ENCODE measurements around the gene KLHDC7A.

Gene KLHDC7A

DNA sequence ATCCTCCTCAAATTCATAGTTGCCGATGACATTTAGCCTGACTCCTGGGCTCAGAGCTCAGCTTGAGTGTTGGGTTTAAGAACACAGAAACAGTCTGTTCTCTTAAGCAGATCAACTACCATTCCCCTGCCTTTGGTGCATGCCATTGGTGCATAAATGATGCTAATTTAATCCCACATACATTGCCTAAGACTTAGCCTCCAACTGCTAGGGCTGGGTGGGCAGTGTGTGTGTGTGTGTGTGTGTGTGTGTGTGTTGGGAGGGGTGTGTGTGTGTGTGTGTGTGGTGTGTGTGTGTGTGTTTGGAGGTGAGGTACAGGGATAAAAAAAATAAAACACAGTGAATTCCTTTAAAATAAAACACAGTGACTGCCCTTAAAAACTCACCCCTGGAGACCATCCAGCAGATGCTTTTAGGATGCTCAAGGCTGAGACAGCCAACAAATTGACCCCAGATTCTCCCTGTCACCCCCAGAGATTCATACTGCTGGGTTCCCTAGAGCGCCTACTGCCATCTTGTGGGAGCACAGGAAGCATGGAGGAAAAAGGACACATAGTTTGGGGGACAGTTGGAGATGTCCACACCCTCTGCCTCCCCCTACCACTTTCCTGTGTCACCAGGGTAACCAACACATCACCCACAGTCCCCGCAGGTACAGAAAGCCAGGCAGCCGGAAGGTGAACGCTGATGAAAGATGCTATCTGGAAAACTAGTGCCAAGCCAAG lies 30.6 kb downstream of the KLHDC7A start:
- TF ChIP-seq ZFX (IDR thresholded peaks at IDR 0.05; ENCODE audit: borderline replicate concordance), result no peak
- TF ChIP-seq, protein P1, sequence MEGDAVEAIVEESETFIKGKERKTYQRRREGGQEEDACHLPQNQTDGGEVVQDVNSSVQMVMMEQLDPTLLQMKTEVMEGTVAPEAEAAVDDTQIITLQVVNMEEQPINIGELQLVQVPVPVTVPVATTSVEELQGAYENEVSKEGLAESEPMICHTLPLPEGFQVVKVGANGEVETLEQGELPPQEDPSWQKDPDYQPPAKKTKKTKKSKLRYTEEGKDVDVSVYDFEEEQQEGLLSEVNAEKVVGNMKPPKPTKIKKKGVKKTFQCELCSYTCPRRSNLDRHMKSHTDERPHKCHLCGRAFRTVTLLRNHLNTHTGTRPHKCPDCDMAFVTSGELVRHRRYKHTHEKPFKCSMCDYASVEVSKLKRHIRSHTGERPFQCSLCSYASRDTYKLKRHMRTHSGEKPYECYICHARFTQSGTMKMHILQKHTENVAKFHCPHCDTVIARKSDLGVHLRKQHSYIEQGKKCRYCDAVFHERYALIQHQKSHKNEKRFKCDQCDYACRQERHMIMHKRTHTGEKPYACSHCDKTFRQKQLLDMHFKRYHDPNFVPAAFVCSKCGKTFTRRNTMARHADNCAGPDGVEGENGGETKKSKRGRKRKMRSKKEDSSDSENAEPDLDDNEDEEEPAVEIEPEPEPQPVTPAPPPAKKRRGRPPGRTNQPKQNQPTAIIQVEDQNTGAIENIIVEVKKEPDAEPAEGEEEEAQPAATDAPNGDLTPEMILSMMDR (IDR thresholded peaks at IDR 0.05), result no peak
- H3K27ac ChIP-seq, result no peak overlapping the region

DNA sequence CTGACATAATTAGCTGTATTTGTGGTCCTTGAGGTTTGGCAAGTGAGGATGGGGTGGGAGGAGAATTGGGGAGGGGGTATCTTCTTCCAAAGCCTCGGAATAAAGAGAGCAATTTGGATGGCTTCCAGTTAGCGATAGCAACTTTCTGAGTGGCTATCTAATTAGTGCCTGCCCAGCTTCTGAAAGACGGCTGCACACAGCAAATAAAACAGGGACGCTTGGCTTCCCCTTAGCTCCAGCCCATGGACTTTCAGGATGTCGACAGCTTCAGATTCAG lies 31.1 kb downstream of the KLHDC7A start:
- TF ChIP-seq, protein P1 (IDR thresholded peaks at IDR 0.05), result no peak
- TF ChIP-seq ZFX (IDR thresholded peaks at IDR 0.05; ENCODE audit: borderline replicate concordance), result no peak
- no peak overlapping the region for H3K27ac ChIP-seq

DNA sequence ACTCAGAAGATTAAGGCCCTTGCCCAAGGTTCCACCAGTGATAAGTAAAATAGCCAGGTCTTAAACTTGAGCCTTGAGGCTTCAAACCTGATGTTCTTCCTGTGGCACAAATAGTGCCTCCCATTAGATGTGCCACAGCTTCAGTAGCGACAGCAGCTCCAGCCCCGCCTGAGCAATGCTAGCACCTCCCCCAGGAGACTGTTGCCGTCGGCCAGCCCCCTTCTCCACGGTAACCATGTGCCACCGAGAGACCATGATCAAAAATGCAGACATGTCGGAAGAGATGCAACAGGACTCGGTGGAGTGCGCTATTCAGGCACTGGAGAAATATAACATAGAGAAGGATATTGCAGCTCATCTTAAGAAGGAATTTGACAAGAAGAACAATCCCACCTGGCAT lies 32.2 kb downstream of the KLHDC7A start:
- TF ChIP-seq, protein P1 (IDR thresholded peaks at IDR 0.05), result no peak
- TF ChIP-seq ZFX (IDR thresholded peaks at IDR 0.05; ENCODE audit: borderline replicate concordance), result no peak
- H3K27ac ChIP-seq, result no peak overlapping the region

DNA sequence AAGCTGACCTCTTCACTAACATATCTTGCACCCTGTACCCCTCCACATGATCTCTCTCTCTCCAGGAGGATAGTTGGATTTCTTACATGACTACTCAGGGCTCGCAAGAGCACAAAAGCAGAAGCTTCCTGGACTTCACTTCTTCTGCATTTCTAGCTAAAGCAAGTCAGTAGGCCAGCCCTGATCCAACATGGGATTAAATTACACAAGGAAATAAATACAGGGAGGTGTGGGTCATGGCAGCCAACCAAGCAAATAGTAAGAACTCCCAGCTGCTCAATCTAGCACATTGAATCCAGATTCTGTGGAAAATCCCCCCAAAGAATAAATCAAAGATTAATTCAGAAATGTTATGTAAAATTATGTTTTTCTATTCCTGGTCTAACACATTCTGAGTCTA lies 33.3 kb downstream of the KLHDC7A start:
- no peak overlapping the region for H3K27ac ChIP-seq
- no peak for TF ChIP-seq ZFX (IDR thresholded peaks at IDR 0.05; ENCODE audit: borderline replicate concordance)
- TF ChIP-seq, protein P1 (IDR thresholded peaks at IDR 0.05), result no peak

DNA sequence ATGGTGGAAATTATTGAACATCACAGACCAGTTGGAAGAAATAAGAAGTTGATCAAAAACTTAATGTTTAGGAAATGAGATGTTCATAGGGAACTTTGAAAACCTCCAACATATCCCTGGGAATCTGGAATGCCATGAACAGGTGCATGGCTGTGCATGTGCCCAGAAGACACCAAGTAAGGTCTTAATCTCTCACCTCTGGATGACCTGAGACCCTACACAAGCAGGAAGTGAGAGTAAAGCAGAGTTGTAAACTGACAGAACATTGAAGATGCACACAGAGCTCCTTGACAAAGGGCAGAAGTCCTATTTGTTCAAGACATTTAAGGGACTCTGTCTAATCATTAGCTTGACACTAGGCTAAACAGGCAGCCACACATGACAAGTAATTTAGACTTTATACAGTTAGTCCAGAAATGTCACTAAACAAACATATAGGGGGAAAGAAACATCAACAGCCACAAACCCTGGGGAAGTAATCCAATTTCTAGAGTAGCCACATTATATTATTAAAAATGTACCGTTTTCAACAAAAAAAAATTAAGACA lies 34.5 kb downstream of the KLHDC7A start:
- TF ChIP-seq, protein P1 (IDR thresholded peaks at IDR 0.05), result no peak
- no peak for TF ChIP-seq ZFX (IDR thresholded peaks at IDR 0.05; ENCODE audit: borderline replicate concordance)
- no peak overlapping the region for H3K27ac ChIP-seq

DNA sequence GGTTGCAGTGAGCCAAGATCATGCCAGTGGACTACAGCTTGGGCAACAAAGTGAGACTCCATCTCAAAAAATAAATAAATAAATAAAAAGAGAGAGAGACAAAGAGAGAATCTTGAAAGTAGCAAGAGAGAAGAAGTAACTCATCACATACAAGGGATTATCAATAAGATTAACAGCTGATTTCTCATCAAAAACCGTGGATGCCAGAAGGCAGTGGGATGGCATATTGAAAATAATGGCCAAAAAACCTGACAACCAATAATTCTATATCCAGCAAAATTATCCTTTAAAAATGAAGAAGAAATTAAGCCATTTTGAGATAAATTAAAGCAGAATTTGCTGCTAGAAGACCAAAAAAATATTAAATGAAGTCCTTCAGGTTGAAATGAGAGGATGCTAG lies 35.7 kb downstream of the KLHDC7A start:
- TF ChIP-seq, protein P1 (IDR thresholded peaks at IDR 0.05), result no peak
- TF ChIP-seq ZFX (IDR thresholded peaks at IDR 0.05; ENCODE audit: borderline replicate concordance), result no peak

DNA sequence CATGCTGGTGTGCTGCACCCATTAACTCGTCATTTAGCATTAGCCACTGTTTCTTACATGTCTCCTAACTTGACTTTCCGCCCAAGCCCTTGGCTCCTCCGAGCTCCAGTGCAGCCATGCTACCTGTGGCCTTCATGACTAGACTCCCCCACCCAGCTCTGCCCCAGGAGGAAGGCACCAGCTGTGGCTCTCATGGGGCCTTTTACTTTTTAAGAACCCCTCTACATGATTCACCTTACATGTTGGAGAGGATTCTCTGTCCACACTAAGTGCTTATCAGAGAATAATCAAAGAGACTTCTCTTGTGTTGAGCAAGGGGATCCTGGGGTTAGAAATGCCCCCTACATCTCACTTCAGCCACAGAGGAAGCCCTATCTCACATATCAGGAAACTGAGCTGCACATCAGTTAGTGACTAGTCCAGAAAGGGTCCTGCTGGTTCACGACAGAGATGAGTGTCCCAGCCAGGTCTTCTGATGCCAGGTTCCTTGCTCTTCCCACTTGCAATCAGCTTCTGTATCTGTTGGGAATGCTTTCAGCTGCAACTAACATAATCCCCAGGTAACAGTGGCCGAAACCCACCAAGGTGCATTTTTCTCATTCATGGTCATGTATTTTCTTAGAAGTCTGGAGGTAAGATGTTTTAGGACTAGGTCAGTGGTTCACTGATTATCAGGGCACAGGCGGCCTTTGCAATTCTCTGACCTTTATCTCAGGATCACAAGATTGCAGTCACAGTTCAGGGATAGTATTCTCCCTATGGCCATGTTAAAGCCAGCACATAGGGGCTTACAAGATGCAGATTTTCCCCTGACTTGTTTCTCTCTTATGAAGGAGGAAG lies 45.9 kb downstream of the KLHDC7A start:
- TF ChIP-seq, protein P1 (IDR thresholded peaks at IDR 0.05), result no peak
- no peak for TF ChIP-seq ZFX (IDR thresholded peaks at IDR 0.05; ENCODE audit: borderline replicate concordance)
- no peak overlapping the region for H3K27ac ChIP-seq

More for the DNA sequence above, 35.7 kb downstream of the KLHDC7A start:
- no peak overlapping the region for H3K27ac ChIP-seq

Data from 22Rv1 (cell line).